HG02870 (cell line): ENCODE measurements around the gene VDAC1.
A peak's percentile ranks its signal among the peaks of the same experiment; 100 is the strongest.
"Not testable (repeated sequence)": the region's sequence is repeated elsewhere in the genome, so short reads cannot be mapped to it uniquely, and the experiment has no call there.

Experiments
- ATAC-seq: cut with Tn5 transposase; IDR thresholded peaks from one replicate; pipeline ENCODE4 v1.9.1; 2021; ENCODE audit warnings: mild to moderate bottlenecking, moderate library complexity; ENCODE audit not compliant: unreplicated experiment

Gene VDAC1

DNA sequence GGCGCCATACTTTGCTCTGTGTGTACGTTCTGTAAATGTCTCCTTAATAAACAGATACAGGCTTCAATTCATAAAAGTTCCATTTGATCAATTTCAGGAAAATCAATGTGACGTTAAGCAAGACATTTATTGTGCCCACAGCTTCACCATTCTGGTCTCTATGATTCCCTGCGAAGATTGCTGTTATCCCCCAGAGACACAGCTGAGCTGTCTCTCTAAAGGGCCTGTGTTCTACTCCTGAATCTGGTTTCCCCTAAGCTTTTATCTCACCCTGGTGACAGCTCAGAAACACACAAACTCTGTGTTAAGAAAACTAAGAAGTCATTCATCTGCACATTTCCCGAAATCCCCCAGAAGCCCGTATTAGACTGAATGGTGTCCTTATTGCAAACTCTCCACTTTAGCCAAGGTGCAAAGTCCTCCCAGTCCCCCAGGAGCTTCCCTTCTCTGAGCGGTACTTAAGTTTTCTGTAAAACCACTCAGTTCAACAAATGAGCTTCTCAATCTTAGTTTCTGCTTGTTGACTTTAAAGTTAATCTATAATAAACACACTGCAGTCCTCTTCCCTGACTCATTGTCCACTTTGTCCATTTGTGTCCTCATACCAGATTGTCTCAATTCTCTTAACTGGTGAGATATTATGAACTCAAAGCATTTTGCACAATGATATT lies 35.0 kb downstream of the VDAC1 start:
- no peak for ATAC-seq

GRCh38 chr5:133968204-133968980 lies 36.4 kb downstream of the VDAC1 start, which contains the start of gene C5orf15:
Gene C5orf15, minus strand, starts transcription at chr5:133968625. Its CDS starts 41 bp downstream, at chr5:133968584.
- peak; percentile 97 for ATAC-seq

- ATAC-seq = peak; percentile 5
Observed at GRCh38 chr5:133967698-133968203, 37.0 kb downstream of the VDAC1 start.

DNA sequence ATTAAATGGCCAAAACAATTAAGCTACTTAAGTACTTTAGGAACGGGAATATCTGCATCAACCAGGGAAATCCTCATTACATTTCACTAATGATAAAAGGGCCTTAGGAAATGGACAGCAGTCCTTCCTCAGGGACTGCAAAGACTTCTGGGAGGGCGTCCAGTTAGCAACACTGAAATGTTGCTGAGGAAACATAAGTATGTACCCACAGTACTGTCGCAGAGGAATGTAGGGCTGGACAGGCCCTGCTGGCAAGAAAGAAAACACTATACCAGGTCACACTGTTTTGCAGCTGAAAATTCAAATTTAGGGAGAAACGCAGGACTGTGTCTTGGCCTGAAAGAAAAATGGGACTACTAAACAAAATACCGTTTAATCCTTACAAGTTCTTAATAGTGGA lies 37.7 kb downstream of the VDAC1 start:
- ATAC-seq = no peak

GRCh38 chr5:133966090-133966489 lies 38.7 kb downstream of the VDAC1 start:
- no peak for ATAC-seq

- no peak for ATAC-seq
Observed at GRCh38 chr5:133963493-133964128, 41.2 kb downstream of the VDAC1 start.

- no peak for ATAC-seq
Observed at GRCh38 chr5:133962801-133963476, 41.8 kb downstream of the VDAC1 start.

- ATAC-seq = no peak
Observed at GRCh38 chr5:133962131-133962530, 42.6 kb downstream of the VDAC1 start.

GRCh38 chr5:133959643-133960042 lies 45.1 kb downstream of the VDAC1 start:
- no peak for ATAC-seq

- peak; percentile 74 for ATAC-seq
Observed at GRCh38 chr5:133957591-133957990, 47.2 kb downstream of the VDAC1 start.

GRCh38 chr5:133957080-133957479 lies 47.7 kb downstream of the VDAC1 start:
- no peak for ATAC-seq

DNA sequence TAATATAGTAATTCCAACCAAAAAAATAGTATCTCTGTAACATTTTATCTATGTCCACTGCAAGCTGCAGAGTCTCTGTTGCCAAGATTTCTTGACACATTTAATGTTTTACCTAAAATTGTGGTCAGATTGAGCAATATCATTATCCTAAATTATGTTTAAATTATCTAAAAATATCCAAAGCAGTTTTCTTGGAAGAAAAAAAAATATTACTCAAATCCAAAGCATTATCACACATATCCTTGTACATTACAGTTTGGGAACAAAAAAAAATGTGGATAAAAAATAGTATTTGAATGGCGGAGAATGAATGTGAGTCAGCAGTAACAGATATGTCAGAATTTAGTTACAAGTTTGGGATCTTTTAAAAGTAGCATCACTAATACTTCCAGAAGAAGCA lies 48.6 kb downstream of the VDAC1 start:
- not testable (repeated sequence) for ATAC-seq

GRCh38 chr5:133953568-133954145 lies 51.1 kb downstream of the VDAC1 start:
- ATAC-seq = no peak

DNA sequence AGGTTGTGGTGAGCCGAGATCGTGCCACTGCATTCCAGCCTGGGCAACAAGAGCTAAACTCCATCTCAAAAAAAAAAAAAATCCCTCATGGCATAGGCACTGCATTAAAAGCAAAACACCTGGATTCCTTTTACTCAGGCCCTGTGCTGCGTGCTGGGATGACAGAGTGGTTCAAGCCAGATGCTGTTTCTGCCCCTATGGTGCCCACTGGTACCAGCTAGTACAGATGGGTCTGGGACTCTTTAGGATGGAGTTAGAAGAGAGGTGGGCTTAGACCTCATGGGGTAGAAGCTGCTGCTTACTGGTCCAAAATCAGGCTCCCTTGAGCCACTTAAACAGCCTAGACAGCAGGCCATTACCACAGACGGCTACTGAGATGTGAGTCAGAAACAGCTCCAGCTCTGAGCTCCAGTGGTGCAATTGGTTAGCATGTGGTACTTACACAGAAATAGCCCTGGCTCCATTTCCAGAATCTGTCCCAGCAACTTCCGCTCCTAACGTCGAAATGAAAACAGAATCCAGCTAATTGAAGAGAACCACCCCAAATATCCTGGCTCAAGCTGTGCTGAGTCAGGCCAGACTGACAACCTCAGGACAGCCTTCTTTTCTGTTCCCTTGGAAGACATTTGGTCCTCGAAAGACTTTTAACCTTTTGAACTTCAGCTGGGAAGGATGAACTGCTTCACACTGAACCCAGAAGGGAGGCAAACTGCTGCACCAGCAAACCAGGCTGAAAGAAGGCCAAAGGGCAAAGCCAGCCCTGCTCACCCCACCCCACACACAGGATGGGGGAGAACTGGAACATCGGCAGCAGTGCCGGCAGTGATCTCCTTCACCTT lies 51.8 kb downstream of the VDAC1 start:
- ATAC-seq = no peak

- no peak for ATAC-seq
Observed at GRCh38 chr5:133950821-133951612, 53.8 kb downstream of the VDAC1 start.

- no peak for ATAC-seq
Observed at GRCh38 chr5:133948721-133949120, 56.1 kb downstream of the VDAC1 start.

DNA sequence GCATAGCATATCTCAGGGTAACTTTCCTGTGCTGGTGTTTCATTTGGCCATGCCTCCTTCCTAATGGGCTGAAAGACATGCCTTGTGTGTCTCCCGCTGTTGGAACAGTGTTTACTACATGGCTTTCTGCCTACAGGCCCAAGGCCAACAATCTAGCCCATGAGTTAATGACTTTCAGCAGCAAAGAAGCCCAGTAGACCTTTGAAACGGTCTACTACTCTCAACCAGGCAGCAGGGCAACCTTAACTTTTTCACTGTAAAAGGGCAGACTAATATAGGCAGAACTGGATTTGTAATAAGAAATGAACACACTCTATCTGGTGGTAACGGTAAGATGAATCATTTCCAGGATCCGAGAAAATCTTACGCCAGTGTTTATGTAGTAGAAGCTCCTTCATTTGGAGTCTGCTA lies 57.3 kb downstream of the VDAC1 start:
- ATAC-seq = no peak

- no peak for ATAC-seq
Observed at GRCh38 chr5:133945568-133945967, 59.2 kb downstream of the VDAC1 start.
